Retinal pigment epithelial cell (primary cell): ENCODE results near the gene UBR3.
"Not testable (repeated sequence)": the region's sequence is repeated elsewhere in the genome, so short reads cannot be mapped to it uniquely, and the experiment has no call there.

ENCODE experiments used
- DNase-seq: peaks from one replicate; pipeline ENCODE4 v3.0.0-alpha.2; 2010; ENCODE audit warnings: low read depth
- H3K4me3 ChIP-seq: 2 replicates; pipeline ENCODE4 v1.5.1; 2011; ENCODE audit warnings: mild to moderate bottlenecking, low read length, control low read depth, moderate library complexity
- CTCF ChIP-seq: conservative IDR thresholded peaks from 2 replicates; pipeline ENCODE4 v1.5.1; 2011; ENCODE audit warnings: low read depth, low read length, control low read depth, inconsistent platforms

UBR3 gene

GRCh38 chr2:169887120-169887519 is 59.9 kb downstream of the UBR3 start:
- no peak overlapping the region for H3K4me3 ChIP-seq
- DNase-seq, result no peak
- no peak for TF ChIP-seq CTCF

GRCh38 chr2:169891593-169892298 is 64.5 kb downstream of the UBR3 start:
- TF ChIP-seq CTCF, result no peak
- H3K4me3 ChIP-seq, result no peak overlapping the region
- DNase-seq, result peak; percentile 71

GRCh38 chr2:169892951-169893350 is 65.7 kb downstream of the UBR3 start:
- no peak overlapping the region for H3K4me3 ChIP-seq
- no peak for DNase-seq
- TF ChIP-seq CTCF, result no peak

GRCh38 chr2:169895294-169895985 is 68.2 kb downstream of the UBR3 start:
- no peak for TF ChIP-seq CTCF

GRCh38 chr2:169897834-169898233 is 70.6 kb downstream of the UBR3 start:
- DNase-seq, result no peak
- TF ChIP-seq CTCF, result no peak

More at GRCh38 chr2:169895294-169895985, 68.2 kb downstream of the UBR3 start:
- H3K4me3 ChIP-seq, result no peak overlapping the region
- DNase-seq, result no peak

GRCh38 chr2:169900103-169900502 is 72.8 kb downstream of the UBR3 start:
- not testable (repeated sequence) for DNase-seq, H3K4me3 ChIP-seq

More at GRCh38 chr2:169897834-169898233, 70.6 kb downstream of the UBR3 start:
- no peak overlapping the region for H3K4me3 ChIP-seq

- TF ChIP-seq CTCF, result no peak
- no peak overlapping the region for H3K4me3 ChIP-seq
- no peak for DNase-seq
Measured at GRCh38 chr2:169900686-169901085, 73.4 kb downstream of the UBR3 start.
